ENCODE data around the gene RSBN1.

RSBN1 gene

GRCh38 chr1:113787663-113788062 lies 24.6 kb downstream of the RSBN1 start:
- TF ChIP-seq CTCF (IDR thresholded peaks at IDR 0.05), result no peak

- no peak for TF ChIP-seq CTCF (IDR thresholded peaks at IDR 0.05)
Measured at GRCh38 chr1:113786069-113786468, 26.2 kb downstream of the RSBN1 start.

- TF ChIP-seq CTCF (IDR thresholded peaks at IDR 0.05), result no peak
Measured at GRCh38 chr1:113784104-113784779, 28.0 kb downstream of the RSBN1 start.

- TF ChIP-seq CTCF (IDR thresholded peaks at IDR 0.05), result no peak
Measured at GRCh38 chr1:113783254-113784103, 28.8 kb downstream of the RSBN1 start.

- no peak for TF ChIP-seq CTCF (IDR thresholded peaks at IDR 0.05)
Measured at GRCh38 chr1:113782406-113782805, 29.9 kb downstream of the RSBN1 start.

GRCh38 chr1:113780374-113781146 lies 31.7 kb downstream of the RSBN1 start:
- no peak for TF ChIP-seq CTCF (IDR thresholded peaks at IDR 0.05)

- TF ChIP-seq CTCF (IDR thresholded peaks at IDR 0.05), result no peak
Measured at GRCh38 chr1:113779542-113779941, 32.7 kb downstream of the RSBN1 start.

All from LNCAP (cell line).